Lung (tissue), 12 donors: ENCODE results near the gene HEPACAM. TPM values are rescaled to one million over a fixed set of nuclear protein-coding genes. Genes with fewer than 3 reads are reported as not detected.

Experiments used
- ATAC-seq: fragments of 200-7000 bp; cut with Tn5 transposase; one replicate; pipeline ENCODE4 v1.9.1; 2020; ENCODE audit warnings: moderate number of reproducible peaks; ENCODE audit not compliant: insufficient read depth, low FRiP score
- DNase-seq, 3 donors: peaks; one replicate each; pipeline ENCODE4 v3.0.0-alpha.2; 2013 to 2017
- H3K27ac ChIP-seq, 2 donors: one replicate each; pipeline ENCODE4 v1.5.1; 2013; ENCODE audit warnings: mild to moderate bottlenecking in 2 of 2, moderate library complexity in 2 of 2, control low read depth in 1 of 2, inconsistent platforms in 1 of 2, low read depth in 1 of 2, low read length in 1 of 2
- H3K27me3 ChIP-seq, 3 donors: one replicate each; pipeline ENCODE4 v1.5.1; 2013; ENCODE audit warnings: low read length in 2 of 3; ENCODE audit not compliant: control insufficient read depth in 3 of 3, insufficient read depth in 3 of 3
- H3K36me3 ChIP-seq, 4 donors: one replicate each; pipeline ENCODE4 v1.5.1; 2013; ENCODE audit warnings: low read length in 4 of 4, mild to moderate bottlenecking in 1 of 4, moderate library complexity in 1 of 4; ENCODE audit not compliant: control insufficient read depth in 4 of 4, insufficient read depth in 4 of 4
- H3K4me1 ChIP-seq, 5 donors: one replicate each; pipeline ENCODE4 v1.5.1; 2013; ENCODE audit warnings: low read length in 5 of 5, mild to moderate bottlenecking in 2 of 5, moderate library complexity in 1 of 5; ENCODE audit not compliant: control insufficient read depth in 5 of 5, insufficient read depth in 5 of 5
- H3K4me3 ChIP-seq: one replicate; pipeline ENCODE4 v1.5.1; 2013; ENCODE audit warnings: mild to moderate bottlenecking, control low read depth, moderate library complexity
- H3K9ac ChIP-seq, 2 donors: one replicate each; pipeline ENCODE4 v1.5.1; 2013; ENCODE audit warnings: low read length in 2 of 2, control low read depth in 1 of 2; ENCODE audit not compliant: insufficient read depth in 1 of 2
- H3K9me3 ChIP-seq, 4 donors: one replicate each; pipeline ENCODE4 v1.5.1; 2013; ENCODE audit warnings: low read length in 3 of 4, mild to moderate bottlenecking in 1 of 4, moderate library complexity in 1 of 4; ENCODE audit not compliant: control insufficient read depth in 4 of 4, insufficient read depth in 3 of 4
- CTCF ChIP-seq: IDR thresholded peaks from 2 replicates; pipeline ENCODE4 v1.5.1; 2012; ENCODE audit warnings: mild to moderate bottlenecking; ENCODE audit errors: control extremely low read depth, extremely low read depth
- WGBS, 2 donors: extraction: QIAGEN DNeasy Blood & Tissue Kit; methylation state at CpG; one replicate each; pipeline ENCODE4 v1.1.7; 2013; 5-methylcytosine and 5-hydroxymethylcytosine counted together
- polyA plus RNA-seq, 2 donors: library from polyadenylated mRNA; stranded (reverse); fragments of 200-250 nt; gene quantifications; one replicate each; pipeline ENCODE4 v1.2.1, GENCODE V29; 2013
- total RNA-seq, 2 donors: library from RNA; depleted of rRNA in 1 of 2; stranded (reverse); fragments of >200 nt in 1 of 2; gene quantifications; one replicate each; pipeline ENCODE4 v1.2.1, GENCODE V29; 2014 to 2021
- donor health status: control.
- donor health status: control.
- donor health status: Bipolar disorder and iron deficiency.
- donor health status: healthy.
- donor health status: DM: yes; HTN: yes; CAD: no.

The HEPACAM gene
- total and polyA plus RNA-seq, 4 donors, result 0.02 TPM; not detected in 3

DNA sequence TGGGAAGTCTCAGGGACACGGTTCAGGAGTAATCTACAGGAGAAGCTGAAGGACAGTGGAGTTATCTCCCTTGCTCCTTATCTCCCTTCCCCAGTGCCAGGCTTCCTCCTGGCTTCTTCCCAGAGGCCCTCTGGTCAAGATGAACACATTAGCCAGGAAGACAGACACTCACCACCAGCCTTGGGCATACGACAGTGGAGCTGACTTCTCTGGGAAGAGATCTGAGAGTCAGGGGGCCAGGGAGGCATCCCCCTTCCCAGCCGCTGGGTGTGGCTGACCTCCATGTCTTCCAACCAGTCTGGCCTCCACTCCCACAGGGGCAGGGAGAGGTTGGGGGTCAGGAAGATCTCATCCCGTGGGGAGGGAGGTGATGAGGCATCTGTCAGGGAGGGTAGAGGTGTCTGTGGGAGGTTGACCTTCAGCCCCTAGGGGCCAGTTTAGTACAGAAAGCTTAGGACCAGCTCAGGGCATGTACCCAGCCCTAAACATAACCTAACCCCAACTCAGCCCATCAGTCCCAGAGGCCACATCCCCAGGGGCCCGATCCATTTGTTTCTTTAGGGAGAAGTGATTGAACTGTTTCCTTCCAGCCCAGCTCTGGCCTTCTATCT is 50.9 kb downstream of the HEPACAM start:
- Histone ChIP-seq H3K27ac (peak overlapping the region in 1 of 2 donors; percentile 33), H3K9me3 (no peaks in the 10 kb centered on the region), H3K27me3 (no peaks in the 10 kb centered on the region), H3K4me3 (no peak overlapping the region), H3K36me3 (peaks cover 0 to 2% (median 0%) of the 10 kb centered on the region in 4 donors), H3K4me1 (peaks cover 0 to 17% (median 0%) of the 10 kb centered on the region in 5 donors), H3K9ac (no peak overlapping the region)
- DNase-seq, result no peak
- 70 to 80% methylated on average over 5 of the region's 5 CpGs for WGBS, 2 donors
- no peak for TF ChIP-seq CTCF
- no peak for ATAC-seq

- Histone ChIP-seq H3K4me3 (no peak overlapping the region), H3K27me3 (no peaks in the 10 kb centered on the region), H3K9me3 (no peaks in the 10 kb centered on the region), H3K4me1 (peaks cover 0 to 17% (median 0%) of the 10 kb centered on the region in 5 donors), H3K9ac (no peak overlapping the region), H3K36me3 (peaks cover 0 to 2% (median 0%) of the 10 kb centered on the region in 4 donors), H3K27ac (peak overlapping the region in 1 of 2 donors; percentile 33)
- DNase-seq (no peak), ATAC-seq (no peak)
- no peak for TF ChIP-seq CTCF
- WGBS, 2 donors, result 69 to 82% methylated on average over 1 of the region's 1 CpG
Measured at GRCh38 chr11:124884340-124884739, 51.5 kb downstream of the HEPACAM start.

DNA sequence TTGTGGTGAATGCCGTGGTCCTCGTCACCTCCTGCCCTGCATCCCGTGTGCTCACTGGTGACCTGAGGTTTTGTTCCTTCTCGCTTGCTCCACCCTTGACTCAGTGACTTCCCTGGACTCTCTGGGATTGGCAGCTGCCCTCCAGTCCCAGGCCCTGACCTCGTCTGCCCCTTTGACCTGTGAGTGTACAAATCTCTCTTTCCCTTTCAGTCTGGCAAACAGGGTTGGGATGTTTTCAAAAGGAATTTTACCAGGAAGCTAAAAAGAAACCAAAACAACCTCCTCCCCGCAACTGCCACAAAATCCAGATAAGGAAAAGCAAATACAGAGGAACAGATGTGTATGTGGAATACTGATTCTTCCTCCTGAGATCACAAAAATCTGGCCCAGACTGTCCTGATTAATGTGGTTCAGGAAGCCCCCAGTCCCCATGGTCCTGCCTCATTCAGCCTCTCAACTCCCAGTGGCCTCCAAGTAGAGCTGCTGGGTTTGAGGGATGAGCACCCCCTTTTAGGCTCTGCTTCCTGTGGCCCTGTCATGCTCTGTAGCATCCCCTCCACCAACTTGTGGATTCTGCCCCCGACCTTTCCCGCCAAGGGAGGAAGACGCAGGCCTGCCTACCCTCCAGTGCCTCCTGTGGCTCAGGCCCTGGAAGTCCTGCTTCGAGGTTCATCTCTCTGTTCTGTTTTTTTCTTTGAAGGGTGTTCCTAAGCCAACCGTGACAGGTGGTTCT is 53.3 kb downstream of the HEPACAM start:
- no peaks in the 10 kb centered on the region for H3K9me3 ChIP-seq
- no peak for TF ChIP-seq CTCF
- no peaks in the 10 kb centered on the region for H3K27me3 ChIP-seq
- no peak overlapping the region for H3K9ac ChIP-seq
- WGBS, 2 donors, result 58 to 69% methylated on average over 11 of the region's 11 CpGs
- H3K4me3 ChIP-seq, result no peak overlapping the region
- H3K36me3 ChIP-seq, result peaks cover 0 to 2% (median 0%) of the 10 kb centered on the region in 4 donors
- H3K27ac ChIP-seq, result peak overlapping the region in 1 of 2 donors; percentile 76
- no peak for ATAC-seq
- peaks cover 0 to 26% (median 0%) of the 10 kb centered on the region in 5 donors for H3K4me1 ChIP-seq
- DNase-seq, result no peak
